Astrocyte of the spinal cord (primary cell): Measurements from ENCODE around the gene TEP1.

Experiments used
- DNase-seq: peaks from one replicate; pipeline ENCODE4 v3.0.0; 2011; ENCODE audit warnings: low read depth, low spot score
- H3K4me3 ChIP-seq: 2 replicates; pipeline ENCODE4 v1.5.1; 2011; ENCODE audit warnings: low read depth, mild to moderate bottlenecking, low read length, moderate library complexity
- CTCF ChIP-seq: IDR thresholded peaks from 2 replicates; pipeline ENCODE4 v1.5.1; 2012; ENCODE audit warnings: low read depth, mild to moderate bottlenecking, low read length, inconsistent platforms
- in situ Hi-C: cut with HindIII; loops from 2 replicates; pipeline ENCODE4 v1.10.0; 2017; ENCODE audit warnings: low sequenced_read_pairs

Gene TEP1

GRCh38 chr14:20388159-20388558, 25.1 kb downstream of the TEP1 start:
- no peak for TF ChIP-seq CTCF
- no peak overlapping the region for H3K4me3 ChIP-seq
- in situ Hi-C loops: no loop called here
- peak; percentile 11 for DNase-seq

GRCh38 chr14:20387576-20387975, 25.7 kb downstream of the TEP1 start:
- no peak overlapping the region for H3K4me3 ChIP-seq
- TF ChIP-seq CTCF: no peak
- no peak for DNase-seq
- in situ Hi-C loops: no loop called here

- H3K4me3 ChIP-seq: no peak overlapping the region
- in situ Hi-C loops: no loop called here
- no peak for TF ChIP-seq CTCF
- no peak for DNase-seq
Measured at GRCh38 chr14:20386276-20386855, 26.9 kb downstream of the TEP1 start.

GRCh38 chr14:20384886-20385285, 28.4 kb downstream of the TEP1 start:
- no peak for TF ChIP-seq CTCF
- in situ Hi-C loops: no loop called here
- H3K4me3 ChIP-seq: no peak overlapping the region
- no peak for DNase-seq

- TF ChIP-seq CTCF: no peak
- DNase-seq: no peak
- in situ Hi-C loops: no loop called here
- H3K4me3 ChIP-seq: no peak overlapping the region
Measured at GRCh38 chr14:20384321-20384720, 29.0 kb downstream of the TEP1 start.

GRCh38 chr14:20383636-20384035, 29.7 kb downstream of the TEP1 start:
- DNase-seq: no peak
- in situ Hi-C loops: no loop called here
- TF ChIP-seq CTCF: no peak
- H3K4me3 ChIP-seq: no peak overlapping the region

- DNase-seq: no peak
- no peak for TF ChIP-seq CTCF
- in situ Hi-C loops: no loop called here
- H3K4me3 ChIP-seq: no peak overlapping the region
Measured at GRCh38 chr14:20383032-20383431, 30.3 kb downstream of the TEP1 start.
